Fibroblast of skin of right quadriceps (primary cell): Measurements from ENCODE around the gene SYT13.

ENCODE experiments used
- DNase-seq: peaks from one replicate; pipeline ENCODE4 v3.0.0-alpha.2; 2013

Gene SYT13

DNA sequence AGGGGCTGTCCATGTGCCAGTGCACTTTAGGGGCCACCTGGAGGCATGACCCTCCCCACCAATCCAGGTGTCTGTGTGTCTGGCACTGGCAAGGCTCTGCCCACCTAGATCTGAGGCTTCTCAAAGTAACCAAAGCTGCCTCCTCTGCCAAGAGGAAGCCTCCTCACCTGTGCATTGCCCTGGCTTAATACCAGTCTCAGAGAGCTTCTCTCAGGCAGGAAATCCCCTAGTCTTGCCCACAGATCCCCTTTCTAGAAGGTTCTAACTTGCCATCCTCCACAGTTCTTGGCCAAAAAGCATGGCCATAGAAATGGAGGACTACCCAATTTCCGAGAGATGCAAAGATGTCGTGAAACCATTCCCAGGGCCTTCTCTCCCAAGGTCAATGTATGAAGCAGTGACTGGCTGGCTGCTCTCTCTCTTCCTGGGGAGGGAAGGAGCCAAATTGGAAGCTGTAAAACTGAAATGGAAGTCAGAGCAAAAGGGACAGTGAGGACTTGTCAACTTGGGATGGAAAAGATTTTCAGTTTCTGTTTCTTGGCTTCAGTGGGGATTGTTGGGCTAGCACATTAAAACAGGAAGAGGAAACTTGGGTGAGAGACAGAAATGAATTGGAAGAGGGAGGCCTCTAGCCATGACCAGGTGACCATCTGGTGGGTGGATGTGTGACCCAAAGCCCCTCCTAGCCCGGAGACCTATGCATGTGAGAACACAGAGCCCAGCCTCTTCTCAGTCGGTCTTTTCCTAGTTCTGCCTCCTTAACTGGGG is 70.9 kb downstream of the SYT13 start:
- DNase-seq, result no peak

DNA sequence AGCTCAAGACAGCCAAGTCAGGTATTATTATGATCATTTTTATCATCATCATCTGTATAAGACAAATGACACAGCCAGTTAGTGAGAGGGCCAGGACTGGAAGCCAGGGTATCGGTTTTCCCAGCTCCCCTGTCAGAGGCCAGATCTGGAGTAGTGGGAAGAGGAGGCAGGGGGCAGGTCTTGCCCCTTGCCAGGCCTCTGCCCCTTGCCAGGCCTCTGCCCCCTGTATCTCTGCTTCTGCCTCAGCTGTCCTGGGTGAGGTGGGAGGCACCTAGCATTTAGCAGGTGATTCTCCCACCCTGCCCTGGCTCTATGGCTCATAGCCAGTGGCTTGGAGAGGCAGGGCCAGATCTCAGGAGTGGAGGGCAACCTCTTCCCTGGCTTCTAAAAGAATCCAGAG is 72.4 kb downstream of the SYT13 start:
- no peak for DNase-seq

DNA sequence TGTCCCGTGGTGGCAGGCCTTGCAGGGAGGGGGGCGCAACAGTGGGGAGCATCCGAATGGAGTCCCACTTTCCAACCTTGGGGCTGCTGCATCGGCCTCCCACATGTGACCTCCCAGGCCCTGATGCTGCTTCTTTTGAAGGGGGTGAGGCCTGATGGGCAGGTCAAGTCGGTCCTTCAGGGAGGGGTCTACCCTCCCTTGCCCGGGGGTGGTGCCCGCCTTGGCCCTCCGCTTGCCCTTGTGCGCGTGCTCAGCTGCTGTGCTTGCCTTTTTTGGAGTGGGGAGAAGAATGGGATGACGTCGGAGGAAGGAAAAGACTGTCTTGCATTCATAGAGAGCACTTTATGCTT is 72.8 kb downstream of the SYT13 start:
- DNase-seq, result no peak

DNA sequence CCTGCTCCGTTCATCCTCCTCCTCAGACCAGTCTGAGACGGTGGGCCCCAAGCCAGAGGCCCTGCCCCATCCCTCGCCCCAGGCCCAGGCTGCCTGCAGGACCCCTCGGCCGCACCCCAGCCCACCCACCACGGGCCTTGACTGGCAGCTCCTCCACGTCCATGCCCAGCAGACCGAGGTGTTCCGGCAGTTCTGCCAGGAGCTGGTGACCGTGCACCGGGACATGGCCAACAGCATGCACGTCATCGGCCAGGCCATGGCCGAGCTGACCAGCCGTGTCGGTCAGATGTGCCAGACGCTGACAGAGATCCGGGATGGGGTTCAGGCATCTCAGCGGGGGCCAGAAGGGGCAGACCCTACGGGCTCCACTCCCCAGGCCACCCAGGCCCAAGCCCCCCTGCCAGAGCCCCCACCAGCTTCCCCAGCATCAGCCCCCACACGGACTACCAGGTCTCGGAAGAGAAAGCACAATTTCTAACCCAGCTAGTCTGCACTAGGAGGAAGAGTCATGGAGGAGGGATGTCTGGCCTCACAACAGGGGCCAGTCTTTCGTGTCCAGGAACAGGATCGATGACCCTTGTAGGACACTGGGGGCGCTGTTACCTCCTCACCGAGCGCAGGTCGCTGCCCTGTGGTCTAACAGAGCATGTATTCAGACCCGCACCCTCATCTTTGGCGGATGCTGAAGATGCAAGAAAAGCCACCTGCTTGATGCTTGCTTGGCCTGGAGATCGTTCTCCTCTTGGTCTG is 73.4 kb downstream of the SYT13 start:
- no peak for DNase-seq

DNA sequence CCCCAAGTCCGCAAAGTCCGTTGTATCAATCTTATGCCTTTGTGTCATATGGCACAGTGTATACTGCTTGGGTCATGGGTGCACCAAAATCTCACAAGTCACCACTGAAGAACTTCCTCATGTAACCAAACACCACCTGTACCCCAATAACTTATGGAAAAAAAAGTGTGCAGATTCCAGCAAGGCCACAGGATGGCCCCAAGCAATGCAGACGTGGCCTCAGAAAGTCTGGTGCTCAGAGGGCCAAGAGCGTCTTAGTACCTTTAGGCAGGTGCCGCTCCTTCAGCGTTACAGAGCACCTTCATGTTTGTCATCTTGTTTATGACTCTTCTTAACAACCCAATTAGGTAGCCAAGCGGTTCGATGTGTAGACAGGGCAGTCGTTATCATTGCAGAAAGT is 74.4 kb downstream of the SYT13 start:
- DNase-seq, result no peak

DNA sequence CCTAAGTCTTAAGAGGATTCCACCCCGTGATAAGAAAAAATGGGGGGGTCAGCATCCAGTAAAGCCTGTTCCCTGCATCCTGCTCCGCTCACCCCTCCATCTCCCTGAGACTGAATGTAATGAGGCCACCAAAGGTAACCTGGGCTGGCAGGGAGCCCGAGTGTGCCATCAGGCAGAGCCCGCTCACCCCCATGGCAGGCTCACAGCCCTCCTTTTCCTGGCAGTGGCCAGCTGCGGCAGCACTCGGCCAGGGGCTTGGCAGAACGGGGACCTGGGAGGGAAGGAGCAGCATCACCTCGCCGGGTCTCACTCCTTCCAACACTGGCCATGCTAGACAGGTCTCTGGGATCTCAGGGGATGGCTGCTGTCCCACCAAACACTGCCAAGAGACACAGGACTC is 75.3 kb downstream of the SYT13 start:
- DNase-seq, result no peak

DNA sequence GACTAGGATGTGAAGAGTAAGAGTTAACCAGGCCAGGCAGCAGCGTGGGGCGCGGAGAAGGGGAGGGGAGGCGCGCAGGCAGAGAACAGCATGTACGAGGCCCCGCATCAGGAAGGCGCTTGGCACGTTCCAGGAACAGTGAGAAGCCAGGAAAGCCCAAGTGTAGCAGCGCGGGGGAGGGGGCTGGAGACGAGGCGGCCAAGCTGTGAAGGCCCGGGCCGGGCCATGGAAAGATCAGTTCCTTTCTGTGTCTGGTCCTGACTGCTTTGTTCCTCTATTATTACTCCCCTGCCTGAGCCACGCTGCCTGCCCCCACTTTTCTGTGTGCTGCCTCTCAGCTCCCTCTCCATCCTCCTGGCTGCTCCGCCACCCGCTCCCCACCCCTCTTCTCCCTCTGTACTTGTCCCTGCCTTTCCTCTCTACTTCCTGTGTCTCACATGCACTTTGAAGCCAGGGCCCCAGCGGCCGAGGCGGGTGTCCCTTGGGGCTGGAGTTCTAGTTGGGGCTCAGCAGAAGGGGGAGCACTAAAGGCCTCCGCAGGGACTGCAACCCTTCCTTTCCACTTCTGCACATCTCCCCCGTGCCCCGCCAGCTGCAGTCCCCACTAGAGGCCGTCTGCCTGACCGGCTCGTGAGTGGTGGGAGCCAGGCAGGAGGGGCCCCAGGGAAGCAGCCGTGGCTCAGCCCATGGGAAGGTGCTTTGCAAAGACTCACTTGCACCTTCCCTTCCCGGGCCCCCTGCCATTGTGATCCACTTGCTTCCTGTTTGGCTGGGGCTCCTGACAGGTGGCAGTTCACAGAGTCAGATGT is 76.0 kb downstream of the SYT13 start:
- peak; percentile 57 for DNase-seq

DNA sequence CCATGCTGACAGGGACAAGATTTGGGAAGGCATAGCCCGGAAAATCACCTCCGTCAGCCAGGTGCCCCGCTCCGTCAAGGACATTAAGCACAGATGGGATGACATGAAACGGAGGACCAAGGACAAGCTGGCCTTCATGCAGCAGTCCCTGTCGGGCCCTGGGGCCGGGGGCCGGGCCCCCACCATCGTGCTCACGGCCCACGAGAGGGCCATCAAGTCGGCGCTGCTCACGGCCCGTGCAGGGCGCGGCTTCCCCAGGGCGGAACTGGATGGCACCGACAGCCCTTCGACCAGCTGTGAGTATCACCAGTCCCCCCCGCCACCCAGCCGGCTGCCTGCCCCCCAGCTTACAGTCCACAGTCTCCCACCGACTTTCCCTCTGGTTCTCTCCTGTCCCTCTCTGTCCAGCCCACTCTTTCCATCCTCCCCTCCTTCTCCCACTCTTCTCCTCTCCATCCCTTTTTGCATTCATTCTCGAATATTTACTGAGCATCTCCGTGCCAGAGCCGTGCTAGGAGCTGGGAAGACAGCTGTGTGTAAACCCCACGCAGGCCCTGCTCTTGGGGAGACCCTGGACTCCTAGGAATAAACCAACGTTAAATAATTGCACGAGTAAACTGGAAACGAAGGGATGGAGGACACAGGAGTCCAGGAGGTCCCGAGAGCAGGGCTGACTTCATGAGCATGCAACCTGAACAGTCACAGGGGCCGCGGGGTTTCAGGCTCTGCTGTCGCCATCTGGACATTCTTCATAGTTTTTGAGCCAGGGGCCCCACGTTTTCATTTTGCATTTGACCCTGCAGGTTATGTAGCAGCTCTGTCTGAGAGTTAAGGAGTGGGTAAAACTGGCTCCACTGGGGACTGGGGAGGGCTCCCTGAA is 76.9 kb downstream of the SYT13 start:
- no peak for DNase-seq

DNA sequence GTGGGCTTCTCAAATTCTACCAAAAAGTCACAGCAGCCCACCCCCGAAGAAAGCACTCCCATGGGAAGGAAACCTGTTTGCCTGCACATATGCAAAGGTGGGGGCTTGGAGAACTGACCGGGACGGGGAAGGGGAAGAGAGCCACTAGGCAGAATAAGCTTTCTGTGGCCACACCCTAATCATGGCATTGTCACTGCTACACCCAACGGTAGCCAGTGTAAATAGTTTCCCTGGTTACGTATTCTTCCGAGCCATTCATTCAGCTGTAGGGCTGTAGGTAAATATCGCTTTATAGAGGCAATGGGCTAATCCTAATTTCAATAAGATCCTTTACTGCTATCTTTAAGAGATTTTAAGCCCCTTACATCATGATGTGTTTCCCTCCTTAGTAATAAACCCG is 78.0 kb downstream of the SYT13 start:
- no peak for DNase-seq

DNA sequence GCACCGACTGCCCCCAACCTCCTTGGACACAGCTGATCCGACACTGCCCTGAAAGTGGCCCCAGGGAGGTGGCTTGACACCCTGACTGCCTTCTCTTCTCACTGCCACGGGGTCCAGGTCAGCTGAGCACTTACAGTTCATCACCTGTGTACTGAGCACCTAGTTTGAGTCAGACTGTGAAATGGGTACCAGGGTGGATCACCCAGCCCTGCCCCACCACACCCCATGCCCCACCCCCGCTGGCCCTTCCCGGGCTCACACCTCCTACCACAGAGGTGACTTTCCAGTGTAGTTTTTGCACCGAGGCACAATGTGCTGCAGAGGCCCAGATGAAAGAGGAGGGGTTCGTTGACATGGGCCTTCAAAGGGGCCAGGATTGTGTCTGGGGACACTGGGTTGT is 80.2 kb downstream of the SYT13 start:
- no peak for DNase-seq

DNA sequence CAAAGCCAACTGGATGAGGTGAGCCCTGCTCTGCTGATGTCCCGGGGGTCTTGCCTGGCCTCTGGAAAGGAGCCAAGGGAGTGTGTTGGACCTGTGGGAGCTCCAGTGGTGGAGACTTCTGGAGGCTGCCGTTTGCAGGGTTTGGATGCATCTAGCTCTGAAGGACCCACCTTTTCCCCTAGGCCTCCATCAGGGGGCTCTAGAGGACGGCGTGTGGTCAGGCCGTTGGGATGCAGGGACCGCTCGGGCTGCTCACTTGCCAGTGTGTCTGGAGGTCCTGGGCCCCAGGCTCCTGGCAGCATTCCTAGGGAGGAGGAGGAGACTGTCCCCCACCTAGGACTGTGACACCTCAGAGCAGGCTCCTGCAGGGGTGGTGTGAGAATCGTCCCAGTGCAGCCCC is 81.4 kb downstream of the SYT13 start:
- no peak for DNase-seq

DNA sequence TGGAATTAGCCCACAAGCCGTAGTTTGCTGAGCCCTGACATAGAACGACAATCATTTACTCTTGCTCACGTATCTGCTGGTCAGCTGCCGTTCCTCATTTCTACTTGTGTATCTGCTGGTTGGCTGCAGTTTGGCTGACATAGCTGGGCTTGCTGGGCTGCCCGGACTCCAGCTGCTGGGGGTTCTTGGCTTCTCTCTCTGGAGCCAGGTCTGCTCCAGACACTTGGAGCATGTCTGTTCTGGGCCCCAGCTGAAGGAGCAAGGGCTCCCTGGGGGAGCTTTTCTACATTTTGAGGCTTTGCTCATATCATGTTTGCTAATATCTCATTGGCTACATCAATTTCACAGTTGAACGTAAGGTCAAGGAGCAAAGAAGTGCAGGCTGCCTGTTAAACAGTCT is 92.4 kb downstream of the SYT13 start:
- DNase-seq, result no peak
